Endodermal cell (in vitro differentiated cells): Measurements from ENCODE around the gene PRRT1B. TPM values are rescaled to one million over a fixed set of nuclear protein-coding genes. Genes with fewer than 3 reads are reported as not detected.
"Not testable (repeated sequence)": the region's sequence is repeated elsewhere in the genome, so short reads cannot be mapped to it uniquely, and the experiment has no call there.

Source experiments
- DNase-seq: peaks from one replicate; pipeline ENCODE4 v3.0.0-alpha.2; 2017
- H3K27ac ChIP-seq: 2 replicates; pipeline ENCODE4 v1.5.1; 2013; ENCODE audit warnings: mild to moderate bottlenecking, low read depth, low read length, moderate library complexity
- H3K27me3 ChIP-seq: 2 replicates; pipeline ENCODE4 v1.6.1; 2013; ENCODE audit warnings: mild to moderate bottlenecking, low read length, moderate library complexity; ENCODE audit not compliant: insufficient read depth, control insufficient read depth, poor library complexity, severe bottlenecking
- H3K36me3 ChIP-seq: 2 replicates; pipeline ENCODE4 v1.7.0; 2013; ENCODE audit warnings: mild to moderate bottlenecking, low read length, moderate library complexity; ENCODE audit not compliant: control insufficient read depth, insufficient read depth
- H3K4me1 ChIP-seq: one replicate; pipeline ENCODE4 v1.7.0; 2013; ENCODE audit warnings: low read length; ENCODE audit not compliant: control insufficient read depth, insufficient read depth
- H3K4me3 ChIP-seq: 2 replicates; pipeline ENCODE4 v1.5.1; 2013; ENCODE audit warnings: mild to moderate bottlenecking, low read length, moderate library complexity
- H3K9ac ChIP-seq: 2 replicates; pipeline ENCODE4 v1.6.1; 2013; ENCODE audit warnings: mild to moderate bottlenecking, low read length, moderate library complexity; ENCODE audit not compliant: poor library complexity, severe bottlenecking; ENCODE audit errors: extremely low read depth
- H3K9me3 ChIP-seq: 2 replicates; pipeline ENCODE4 v1.6.1; 2013; ENCODE audit warnings: mild to moderate bottlenecking, low read length, moderate library complexity; ENCODE audit not compliant: control insufficient read depth
- H3K27ac Mint-ChIP-seq: 2 replicates; pipeline ENCODE4 v1.8.0; 2020; ENCODE audit warnings: mixed read lengths
- H3K27me3 Mint-ChIP-seq: 2 replicates; pipeline ENCODE4 v1.8.0; 2021; ENCODE audit warnings: mild to moderate bottlenecking, mixed read lengths; ENCODE audit not compliant: insufficient read depth
- H3K36me3 Mint-ChIP-seq: 2 replicates; pipeline ENCODE4 v1.8.0; 2020; ENCODE audit warnings: low read depth, mixed read lengths
- H3K4me1 Mint-ChIP-seq: 2 replicates; pipeline ENCODE4 v1.8.0; 2020; ENCODE audit warnings: mixed read lengths
- H3K4me3 Mint-ChIP-seq: 2 replicates; pipeline ENCODE4 v1.8.0; 2020; ENCODE audit warnings: mild to moderate bottlenecking, moderate library complexity, mixed read lengths
- H3K9me3 Mint-ChIP-seq: 2 replicates; pipeline ENCODE4 v1.8.0; 2020; ENCODE audit warnings: mild to moderate bottlenecking, mixed read lengths
- WGBS, 2 experiments: methylation state at CpG; one replicate each; pipeline versions ENCODE4 v1.1.5 to v1.1.7; 2013; ENCODE audit warnings: missing lambda C conversion rate in 2 of 2, mixed read lengths in 1 of 2; ENCODE audit not compliant: insufficient coverage in 1 of 2, insufficient read length in 1 of 2; 5-methylcytosine and 5-hydroxymethylcytosine counted together
- total RNA-seq, 2 donors: library from RNA; stranded (reverse); fragmentation: NEBNext Ultra II Directional in 1 of 2; extraction: Animal tissue kit (Norgen Biotek cat#: 25700) in 1 of 2; gene quantifications; 2 replicates in 1 of 2; 3 replicates in 1 of 2; pipeline ENCODE4 v1.2.1, GENCODE V29; 2021
- TF ChIP-seq, protein P1 (sequence below): fragments of 200-600 bp; sonication (generic); conservative IDR thresholded peaks from 2 replicates; pipeline ENCODE4 v1.5.0; 2021; ENCODE audit warnings: antibody characterized with exemption, mild to moderate bottlenecking

PRRT1B gene
- total RNA-seq, 2 donors from 2014 or later, result 42.9 to 71.4 TPM

DNA sequence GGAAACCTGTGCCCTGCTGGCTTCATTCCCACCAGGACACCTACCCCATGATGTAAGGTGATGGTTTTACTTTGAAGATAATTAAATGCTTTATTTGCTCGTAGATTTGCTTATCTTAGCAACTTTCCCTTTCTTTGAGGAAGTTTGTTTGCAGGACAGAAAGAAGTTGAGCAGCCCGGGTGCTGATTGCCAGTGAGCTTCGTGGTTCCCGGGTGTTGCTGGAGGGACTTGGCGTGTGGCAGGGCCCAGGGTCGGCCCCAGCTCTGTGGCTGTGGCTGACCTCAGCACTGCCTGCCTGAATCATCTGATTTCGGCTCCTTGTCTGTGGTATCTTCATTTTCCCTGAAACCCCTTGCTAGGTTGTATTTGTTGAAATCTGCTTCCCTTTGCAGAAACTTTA is 33.9 kb upstream of the PRRT1B start:
- H3K9me3 Mint-ChIP-seq, result no peaks in the 10 kb centered on the region
- peaks cover 37% of the 10 kb centered on the region for H3K27me3 ChIP-seq
- peaks cover 51% of the 10 kb centered on the region for H3K36me3 Mint-ChIP-seq
- TF ChIP-seq, protein P1, sequence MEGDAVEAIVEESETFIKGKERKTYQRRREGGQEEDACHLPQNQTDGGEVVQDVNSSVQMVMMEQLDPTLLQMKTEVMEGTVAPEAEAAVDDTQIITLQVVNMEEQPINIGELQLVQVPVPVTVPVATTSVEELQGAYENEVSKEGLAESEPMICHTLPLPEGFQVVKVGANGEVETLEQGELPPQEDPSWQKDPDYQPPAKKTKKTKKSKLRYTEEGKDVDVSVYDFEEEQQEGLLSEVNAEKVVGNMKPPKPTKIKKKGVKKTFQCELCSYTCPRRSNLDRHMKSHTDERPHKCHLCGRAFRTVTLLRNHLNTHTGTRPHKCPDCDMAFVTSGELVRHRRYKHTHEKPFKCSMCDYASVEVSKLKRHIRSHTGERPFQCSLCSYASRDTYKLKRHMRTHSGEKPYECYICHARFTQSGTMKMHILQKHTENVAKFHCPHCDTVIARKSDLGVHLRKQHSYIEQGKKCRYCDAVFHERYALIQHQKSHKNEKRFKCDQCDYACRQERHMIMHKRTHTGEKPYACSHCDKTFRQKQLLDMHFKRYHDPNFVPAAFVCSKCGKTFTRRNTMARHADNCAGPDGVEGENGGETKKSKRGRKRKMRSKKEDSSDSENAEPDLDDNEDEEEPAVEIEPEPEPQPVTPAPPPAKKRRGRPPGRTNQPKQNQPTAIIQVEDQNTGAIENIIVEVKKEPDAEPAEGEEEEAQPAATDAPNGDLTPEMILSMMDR, result no peak
- H3K27ac Mint-ChIP-seq, result no peak overlapping the region
- 79 to 86% methylated on average over 1 to 7 of the region's 7 CpGs for WGBS, 2 experiments
- no peak overlapping the region for H3K4me3 Mint-ChIP-seq
- H3K9me3 ChIP-seq, result peaks cover 13% of the 10 kb centered on the region
- H3K27me3 Mint-ChIP-seq, result peaks cover 12% of the 10 kb centered on the region
- no peaks in the 10 kb centered on the region for H3K4me1 ChIP-seq
- H3K27ac ChIP-seq, result no peak overlapping the region
- peaks cover 4% of the 10 kb centered on the region for H3K4me1 Mint-ChIP-seq
- no peak overlapping the region for H3K4me3 ChIP-seq
- peaks cover 83% of the 10 kb centered on the region for H3K36me3 ChIP-seq
- DNase-seq, result no peak
- no peak overlapping the region for H3K9ac ChIP-seq

DNA sequence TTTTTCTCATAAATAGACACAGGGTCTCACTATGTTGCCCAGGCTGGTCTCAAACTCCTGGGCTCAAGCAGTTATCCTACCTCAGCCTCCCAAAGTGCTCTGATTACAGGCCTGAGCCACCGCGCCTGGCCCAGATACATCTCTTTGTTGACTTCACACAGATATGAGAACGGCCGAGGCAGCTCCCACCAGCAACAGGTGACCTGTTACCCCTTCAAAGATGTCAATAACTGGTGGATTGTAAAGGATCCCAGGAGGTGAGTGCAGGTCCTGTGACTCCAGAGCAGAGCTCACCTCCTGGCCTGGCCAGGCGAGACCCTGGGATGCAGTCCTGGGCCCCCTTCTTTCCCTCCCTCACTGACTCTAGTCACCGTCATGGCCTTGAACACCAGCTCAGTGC is 33.4 kb upstream of the PRRT1B start:
- Histone ChIP-seq H3K36me3 (peaks cover 85% of the 10 kb centered on the region), H3K4me1 (no peaks in the 10 kb centered on the region), H3K9ac (no peak overlapping the region), H3K9me3 (peaks cover 15% of the 10 kb centered on the region), H3K27ac (no peak overlapping the region), H3K4me3 (no peak overlapping the region), H3K27me3 (peaks cover 37% of the 10 kb centered on the region)
- peaks cover 48% of the 10 kb centered on the region for H3K36me3 Mint-ChIP-seq
- peaks cover 4% of the 10 kb centered on the region for H3K4me1 Mint-ChIP-seq
- TF ChIP-seq, protein P1, result no peak
- H3K4me3 Mint-ChIP-seq, result no peak overlapping the region
- DNase-seq, result no peak
- peaks cover 12% of the 10 kb centered on the region for H3K27me3 Mint-ChIP-seq
- H3K27ac Mint-ChIP-seq, result no peak overlapping the region
- WGBS, 2 experiments, result 93 to 94% methylated on average over 4 to 6 of the region's 6 CpGs
- H3K9me3 Mint-ChIP-seq, result no peaks in the 10 kb centered on the region

DNA sequence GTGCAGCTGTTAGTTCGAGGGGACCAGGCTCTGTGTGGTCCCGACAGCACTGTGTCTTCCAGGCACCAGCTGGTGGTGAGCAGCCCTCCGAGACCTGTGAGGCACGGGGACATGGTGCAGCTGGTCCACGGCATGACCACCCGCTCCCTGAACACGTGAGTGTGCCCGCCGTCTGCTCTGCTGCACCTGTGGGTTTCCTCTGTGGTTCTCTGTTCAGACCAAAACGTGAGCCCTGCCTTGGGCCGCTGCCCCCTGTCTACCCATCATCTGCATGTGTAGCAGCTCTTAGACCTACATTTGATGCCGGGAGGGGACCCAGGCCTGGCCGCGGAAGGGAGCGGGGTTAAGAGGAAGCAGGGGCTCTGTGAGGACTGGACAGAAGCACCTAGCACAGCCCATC is 32.1 kb upstream of the PRRT1B start:
- peaks cover 15% of the 10 kb centered on the region for H3K9me3 ChIP-seq
- Mint-ChIP-seq H3K4me3 (no peak overlapping the region), H3K36me3 (peaks cover 47% of the 10 kb centered on the region), H3K4me1 (peaks cover 4% of the 10 kb centered on the region), H3K27me3 (peaks cover 12% of the 10 kb centered on the region), H3K9me3 (no peaks in the 10 kb centered on the region), H3K27ac (no peak overlapping the region)
- no peak overlapping the region for H3K9ac ChIP-seq
- H3K27ac ChIP-seq, result no peak overlapping the region
- DNase-seq, result no peak
- H3K27me3 ChIP-seq, result peaks cover 37% of the 10 kb centered on the region
- WGBS, 2 experiments, result 95 to 100% methylated on average over 13 to 15 of the region's 15 CpGs
- peaks cover 88% of the 10 kb centered on the region for H3K36me3 ChIP-seq
- TF ChIP-seq, protein P1, result no peak
- no peaks in the 10 kb centered on the region for H3K4me1 ChIP-seq
- no peak overlapping the region for H3K4me3 ChIP-seq

DNA sequence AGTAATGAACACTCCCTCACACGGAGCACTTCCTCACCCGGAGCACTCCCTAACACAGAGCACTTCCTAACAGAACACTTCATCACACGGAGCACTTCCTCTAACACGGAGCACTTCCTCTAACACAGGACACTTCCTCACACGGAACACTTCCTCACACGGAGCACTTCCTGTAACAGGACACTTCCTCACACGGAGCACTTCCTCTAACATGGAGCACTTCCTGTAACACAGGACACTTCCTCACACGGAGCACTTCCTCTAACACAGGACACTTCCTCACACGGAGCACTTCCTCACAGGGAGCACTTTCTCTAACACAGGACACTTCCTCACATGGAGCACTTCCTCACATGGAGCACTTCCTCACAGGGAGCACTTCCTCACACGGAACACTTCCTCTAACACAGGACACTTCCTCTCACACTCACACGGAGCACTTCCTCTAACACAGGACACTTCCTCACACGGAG is 29.7 kb upstream of the PRRT1B start:
- H3K4me3 ChIP-seq, H3K27me3 Mint-ChIP-seq, H3K4me1 ChIP-seq, H3K9me3 Mint-ChIP-seq, H3K4me3 Mint-ChIP-seq, H3K27ac Mint-ChIP-seq, H3K4me1 Mint-ChIP-seq, DNase-seq, H3K9ac ChIP-seq, H3K27ac ChIP-seq: not testable (repeated sequence)
- peaks cover 52% of the 10 kb centered on the region for H3K36me3 Mint-ChIP-seq
- Histone ChIP-seq H3K27me3 (peaks cover 16% of the 10 kb centered on the region), H3K36me3 (peaks cover 95% of the 10 kb centered on the region), H3K9me3 (peaks cover 15% of the 10 kb centered on the region)
- 83 to 100% methylated on average over 3 to 10 of the region's 12 CpGs for WGBS, 2 experiments
